Ovary (tissue), 9 donors: ENCODE data around the gene CENPX. TPM values are rescaled to one million over a fixed set of nuclear protein-coding genes. Genes with fewer than 3 reads are reported as not detected.

Experiments
- DNase-seq, 5 donors: peaks; one replicate each; pipeline ENCODE4 v3.0.0-alpha.2; 2019 to 2020
- H3K27ac ChIP-seq, 2 donors: fragments of 200-600 bp; one replicate each; pipeline versions ENCODE4 v1.5.1 to v1.8.0; 2019 to 2022
- H3K27me3 ChIP-seq: fragments of 200-600 bp; one replicate; pipeline ENCODE4 v1.8.0; 2022
- H3K36me3 ChIP-seq: fragments of 200-600 bp; sonication (generic); one replicate; pipeline ENCODE4 v1.5.1; 2019
- H3K4me1 ChIP-seq: one replicate; pipeline ENCODE4 v1.8.1; 2013; ENCODE audit warnings: mild to moderate bottlenecking, moderate library complexity; ENCODE audit not compliant: insufficient read depth
- H3K4me3 ChIP-seq: fragments of 200-600 bp; sonication (generic); one replicate; pipeline ENCODE4 v1.5.1; 2017
- H3K9me3 ChIP-seq, 2 donors: fragments of 200-600 bp in 1 of 2; sonication (generic) in 1 of 2; one replicate each; pipeline versions ENCODE4 v1.5.1 to v1.8.1; 2013 to 2019; ENCODE audit warnings: mild to moderate bottlenecking in 1 of 2, moderate library complexity in 1 of 2
- EP300 ChIP-seq: sonication (generic); formaldehyde crosslinking; IDR thresholded peaks from one replicate; pipeline ENCODE4 v1.6.1; 2017; ENCODE audit warnings: antibody characterized with exemption
- POLR2A ChIP-seq: fragments of 450-650 bp; IDR thresholded peaks from one replicate; pipeline ENCODE4 v1.6.1; 2017; ENCODE audit warnings: antibody characterized with exemption, mild to moderate bottlenecking, moderate library complexity
- WGBS, 3 donors: extraction: QIAGEN DNeasy Blood & Tissue Kit in 1 of 3; methylation state at CpG; one replicate each; pipeline versions ENCODE4 v1.1.5 to v1.1.7; 2013 to 2017; 5-methylcytosine and 5-hydroxymethylcytosine counted together
- intact Hi-C, 4 donors: fragments of 100-400 bp; cut with DNase I; formaldehyde crosslinking; loops; one replicate each; pipeline versions ENCODE4 v1.11.0 to v1.15.1; 2022 to 2023
- polyA plus RNA-seq, 2 donors: library from polyadenylated mRNA; stranded (reverse); fragments of 200-250 nt in 1 of 2; fragments of 350-450 nt in 1 of 2; fragmentation: Illumina TruSeq in 1 of 2; extraction: RNeasy Lipid Tissue Mini Kit (QIAGEN cat#74804) in 1 of 2; gene quantifications; one replicate each; pipeline ENCODE4 v1.2.3, GENCODE V29; 2013 to 2014
- total RNA-seq, 7 donors: library from RNA; depleted of rRNA in 2 of 7; stranded (reverse); fragments of >200 nt in 2 of 7; fragmentation: NEBNext Ultra II Directional in 3 of 7; extraction: Animal tissue kit (Norgen Biotek cat#: 25700) in 3 of 7; gene quantifications; one replicate each; pipeline versions ENCODE4 v1.1.0 to v1.2.4, GENCODE V29; 2016 to 2023
- TF ChIP-seq, protein P1 (sequence below), 3 donors: fragments of 450-650 bp in 2 of 3; fragments of 200-600 bp in 1 of 3; IDR thresholded peaks; one replicate each; pipeline versions ENCODE4 v1.5.1 to v1.8.0; 2016 to 2022; ENCODE audit warnings: antibody characterized with exemption in 3 of 3, mild to moderate bottlenecking in 1 of 3
- donor health status: DM: no; HTN: no; CAD: no; lungs with moderate emphysema.
- donor health status: DM: no; HTN: no; CAD: no.
- donor health status: Bipolar disorder and iron deficiency.
- donor health status: DM: yes; HTN: yes; CAD: no.
- donor health status: DM: no; HTN: no; CAD: no.
- donor health status: DM: yes; HTN: yes; CAD: no.

The CENPX gene
- total and polyA plus RNA-seq, 9 donors: 3.3 to 68.8 (median 35.3) TPM

DNA sequence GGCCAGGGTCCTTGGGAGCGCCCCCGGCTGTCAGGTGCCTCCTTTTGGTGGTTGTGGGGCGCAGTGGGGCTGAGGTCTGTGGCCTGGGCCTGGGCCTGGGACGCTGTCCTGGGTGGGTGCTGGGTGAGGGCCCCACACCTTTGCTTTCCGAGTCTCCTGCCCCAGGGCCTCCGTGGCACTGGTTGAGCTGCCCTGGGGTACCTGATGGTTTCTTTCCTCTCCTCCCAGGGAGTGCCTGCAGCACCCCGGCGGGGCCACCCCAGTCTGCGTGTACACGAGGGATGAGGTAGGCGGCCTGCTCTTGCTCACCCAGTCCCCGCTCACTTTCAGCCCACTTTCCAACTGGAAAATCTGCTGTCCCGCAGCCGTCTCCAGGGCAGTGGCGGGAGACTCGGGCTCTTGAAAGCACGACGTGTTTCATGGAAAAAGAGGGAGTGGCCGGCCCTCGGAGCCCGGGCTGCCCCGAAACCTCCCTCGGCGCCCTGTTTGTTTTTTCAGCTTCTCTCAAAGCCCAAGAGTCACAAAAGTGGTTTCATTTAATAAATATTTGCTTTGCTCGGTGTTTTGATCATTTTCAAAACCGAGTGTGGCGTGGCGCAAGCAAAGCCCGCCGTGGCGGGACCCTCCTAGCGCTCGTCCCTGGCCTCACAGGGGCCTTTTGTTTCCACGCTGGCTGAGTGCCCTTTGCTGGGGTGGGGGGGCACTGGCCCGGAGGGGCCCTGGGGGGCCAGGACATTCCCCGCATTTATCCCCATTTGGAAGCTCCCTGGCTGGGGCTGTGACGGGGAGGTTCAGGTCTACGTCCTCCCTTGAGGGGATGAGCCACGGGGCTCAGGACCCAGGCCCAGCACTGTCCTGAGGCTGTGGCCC lies 27.9 kb downstream of the CENPX start:
- Histone ChIP-seq H3K4me1 (no peaks in the 10 kb centered on the region), H3K9me3 (no peaks in the 10 kb centered on the region), H3K27me3 (no peaks in the 10 kb centered on the region), H3K36me3 (no peaks in the 10 kb centered on the region), H3K4me3 (no peak overlapping the region), H3K27ac (no peak overlapping the region)
- DNase-seq: no peak
- 89 to 91% (median 91%) methylated on average over 38 to 39 of the region's 39 CpGs for WGBS, 3 donors
- intact Hi-C loops: loop anchor here in 1 of 4 donors (10.0 kb wide), 1 partner anchor 60 kb away; the partner anchor contains the start of genes GPS1 and RFNG
- no peak for TF ChIP-seq EP300
- TF ChIP-seq POLR2A: no peak
- TF ChIP-seq, protein P1, sequence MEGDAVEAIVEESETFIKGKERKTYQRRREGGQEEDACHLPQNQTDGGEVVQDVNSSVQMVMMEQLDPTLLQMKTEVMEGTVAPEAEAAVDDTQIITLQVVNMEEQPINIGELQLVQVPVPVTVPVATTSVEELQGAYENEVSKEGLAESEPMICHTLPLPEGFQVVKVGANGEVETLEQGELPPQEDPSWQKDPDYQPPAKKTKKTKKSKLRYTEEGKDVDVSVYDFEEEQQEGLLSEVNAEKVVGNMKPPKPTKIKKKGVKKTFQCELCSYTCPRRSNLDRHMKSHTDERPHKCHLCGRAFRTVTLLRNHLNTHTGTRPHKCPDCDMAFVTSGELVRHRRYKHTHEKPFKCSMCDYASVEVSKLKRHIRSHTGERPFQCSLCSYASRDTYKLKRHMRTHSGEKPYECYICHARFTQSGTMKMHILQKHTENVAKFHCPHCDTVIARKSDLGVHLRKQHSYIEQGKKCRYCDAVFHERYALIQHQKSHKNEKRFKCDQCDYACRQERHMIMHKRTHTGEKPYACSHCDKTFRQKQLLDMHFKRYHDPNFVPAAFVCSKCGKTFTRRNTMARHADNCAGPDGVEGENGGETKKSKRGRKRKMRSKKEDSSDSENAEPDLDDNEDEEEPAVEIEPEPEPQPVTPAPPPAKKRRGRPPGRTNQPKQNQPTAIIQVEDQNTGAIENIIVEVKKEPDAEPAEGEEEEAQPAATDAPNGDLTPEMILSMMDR (IDR thresholded peaks at IDR 0.05): no peak

DNA sequence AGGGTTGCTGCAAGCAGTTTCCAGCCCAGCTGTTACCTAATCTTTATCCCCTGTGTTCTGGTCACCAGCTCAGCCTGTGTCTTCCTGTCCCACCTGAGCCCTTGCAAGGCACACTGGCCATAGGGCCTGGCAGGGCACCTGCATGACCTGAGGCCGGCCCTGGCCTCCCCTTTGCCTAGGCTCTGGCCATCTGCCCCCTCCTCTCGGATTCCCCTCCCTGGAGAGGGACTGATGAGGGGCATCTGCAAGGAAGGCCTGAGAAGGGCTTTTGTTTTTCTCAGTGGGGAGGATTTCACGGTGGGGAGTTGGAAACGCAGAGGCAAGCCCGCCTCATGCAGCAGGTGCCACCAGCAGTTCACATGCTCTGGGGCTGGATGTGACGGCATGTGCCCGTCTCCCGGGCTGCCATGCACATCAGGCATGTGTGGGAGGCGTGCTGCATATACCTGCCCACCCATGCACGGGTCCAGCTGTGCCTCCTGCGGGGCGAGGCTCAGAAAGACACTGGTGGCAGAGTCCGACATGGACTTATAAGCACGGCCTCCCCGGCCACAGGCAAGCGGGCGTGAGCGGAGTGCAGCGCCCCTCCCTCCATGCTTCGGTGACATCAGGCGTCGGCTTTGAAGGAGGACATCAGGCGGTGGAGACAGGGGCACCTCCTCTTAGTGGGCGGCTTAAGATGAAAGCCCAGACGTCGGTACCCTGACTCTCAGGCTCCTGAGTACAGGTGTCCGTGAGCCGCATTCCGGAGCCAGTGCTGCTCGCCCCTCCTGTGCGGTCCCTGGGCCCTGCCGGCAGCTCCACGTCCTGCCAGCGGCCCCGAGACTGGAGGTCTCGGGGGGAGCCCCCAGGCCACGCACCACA lies 28.7 kb downstream of the CENPX start:
- intact Hi-C loops: loop anchor here in 1 of 4 donors (10.0 kb wide), 1 partner anchor 61 kb away; the partner anchor contains the start of genes GPS1 and RFNG
- Histone ChIP-seq H3K36me3 (no peaks in the 10 kb centered on the region), H3K4me1 (no peaks in the 10 kb centered on the region), H3K9me3 (no peaks in the 10 kb centered on the region), H3K27ac (no peak overlapping the region), H3K4me3 (no peak overlapping the region), H3K27me3 (no peaks in the 10 kb centered on the region)
- 91 to 94% (median 91%) methylated on average over 36 to 37 of the region's 37 CpGs for WGBS, 3 donors
- TF ChIP-seq, protein P1 (IDR thresholded peaks at IDR 0.05): no peak
- no peak for TF ChIP-seq POLR2A
- TF ChIP-seq EP300: no peak
- DNase-seq: no peak

DNA sequence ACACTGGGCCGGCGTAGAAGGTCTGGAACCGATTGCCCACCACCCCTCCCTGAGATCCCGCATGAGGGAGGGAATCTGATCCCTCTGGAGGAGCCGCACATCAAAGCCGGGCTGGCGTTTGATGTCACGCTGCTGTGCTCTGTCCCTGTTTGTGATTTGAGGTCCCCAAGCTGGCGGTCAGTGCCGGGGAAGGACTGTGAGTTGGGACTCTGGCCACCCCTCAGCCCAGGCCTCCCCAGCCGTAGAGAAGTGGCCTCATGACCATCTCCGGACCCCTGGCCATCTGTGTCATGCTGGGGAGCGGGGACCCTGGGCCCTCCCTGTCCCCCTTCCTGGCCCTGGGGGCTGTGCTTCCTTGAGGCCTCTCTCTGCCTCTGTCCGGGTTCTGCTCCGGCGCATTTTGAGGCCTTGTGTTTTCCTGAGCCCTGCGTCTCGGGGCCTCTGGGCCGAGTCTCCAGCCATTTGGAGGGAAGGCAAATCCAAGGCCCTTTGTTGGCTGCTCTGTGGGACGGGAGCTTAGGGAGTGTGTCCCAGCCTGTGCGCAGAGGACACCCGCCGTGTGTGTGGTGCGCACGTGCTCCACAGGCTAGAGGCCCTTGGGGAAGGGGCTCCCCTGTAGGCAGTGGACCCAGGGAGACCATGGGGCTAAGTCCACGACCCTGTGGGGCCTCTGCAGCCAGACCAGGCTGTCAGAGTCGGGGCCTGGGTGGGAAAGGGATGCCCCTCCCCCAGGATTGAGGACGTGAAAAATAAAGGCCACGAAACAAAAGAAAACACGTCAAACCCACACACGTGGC lies 30.2 kb downstream of the CENPX start:
- H3K4me1 ChIP-seq: no peaks in the 10 kb centered on the region
- TF ChIP-seq, protein P1 (IDR thresholded peaks at IDR 0.05): no peak
- TF ChIP-seq EP300 (no peak), POLR2A (no peak)
- intact Hi-C loops: loop anchor here in 1 of 4 donors (10.0 kb wide), 1 partner anchor 62 kb away; the partner anchor contains the start of genes GPS1 and RFNG
- H3K4me3 ChIP-seq: no peak overlapping the region
- 90 to 94% (median 92%) methylated on average over 30 to 31 of the region's 31 CpGs for WGBS, 3 donors
- H3K9me3 ChIP-seq: no peaks in the 10 kb centered on the region
- no peak for DNase-seq
- H3K27ac ChIP-seq: no peak overlapping the region
- H3K36me3 ChIP-seq: no peaks in the 10 kb centered on the region
- no peaks in the 10 kb centered on the region for H3K27me3 ChIP-seq
